Coronary artery (tissue), 2 donors: ENCODE data around the gene SEMA5A.

Source experiments
- DNase-seq: peaks from one replicate; pipeline ENCODE4 v3.0.0-alpha.2; 2017; ENCODE audit warnings: low spot score
- H3K27ac ChIP-seq, 2 donors: fragments of 200-600 bp; sonication (generic); one replicate each; pipeline ENCODE4 v1.5.1; 2016 to 2019
- H3K4me3 ChIP-seq: fragments of 200-600 bp; sonication (generic); 2 replicates; pipeline ENCODE4 v1.5.1; 2016; ENCODE audit warnings: mild to moderate bottlenecking, moderate library complexity
- TF ChIP-seq, protein P1 (sequence below): fragments of 200-600 bp; sonication (generic); IDR thresholded peaks from one replicate; pipeline ENCODE4 v1.5.1; 2019; ENCODE audit warnings: antibody characterized with exemption

SEMA5A gene

DNA sequence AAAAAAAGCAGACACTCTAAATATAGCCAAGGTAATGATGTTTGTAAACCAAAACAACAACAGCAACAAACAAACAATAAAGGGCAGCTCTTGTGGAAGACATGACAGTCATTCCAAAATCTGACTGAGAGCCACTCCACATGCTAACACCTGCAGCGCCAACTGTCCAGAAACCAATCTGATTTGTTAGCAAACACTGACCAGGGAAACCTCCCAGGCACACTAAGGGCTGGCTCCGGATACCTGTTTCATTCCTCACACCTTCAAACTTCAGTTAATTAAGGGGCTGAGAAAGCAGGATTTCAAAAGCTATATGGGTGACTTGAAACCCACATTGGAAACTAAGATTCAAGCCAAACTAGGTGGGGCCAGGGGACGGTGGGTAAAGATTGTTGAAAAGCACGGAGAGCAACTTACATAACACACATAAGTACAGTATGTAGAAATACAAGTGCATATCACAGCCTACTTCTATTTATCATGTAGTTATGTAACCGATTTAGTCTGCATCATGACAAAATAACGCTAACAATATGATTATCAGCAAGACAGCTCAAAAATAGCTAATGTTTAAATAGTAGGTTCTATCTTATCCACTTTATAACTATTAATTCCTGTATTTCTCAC, 203.6 kb downstream of the SEMA5A start:
- Histone ChIP-seq H3K4me3 (no peak overlapping the region), H3K27ac (no peak overlapping the region)
- no peak for DNase-seq
- TF ChIP-seq, protein P1, sequence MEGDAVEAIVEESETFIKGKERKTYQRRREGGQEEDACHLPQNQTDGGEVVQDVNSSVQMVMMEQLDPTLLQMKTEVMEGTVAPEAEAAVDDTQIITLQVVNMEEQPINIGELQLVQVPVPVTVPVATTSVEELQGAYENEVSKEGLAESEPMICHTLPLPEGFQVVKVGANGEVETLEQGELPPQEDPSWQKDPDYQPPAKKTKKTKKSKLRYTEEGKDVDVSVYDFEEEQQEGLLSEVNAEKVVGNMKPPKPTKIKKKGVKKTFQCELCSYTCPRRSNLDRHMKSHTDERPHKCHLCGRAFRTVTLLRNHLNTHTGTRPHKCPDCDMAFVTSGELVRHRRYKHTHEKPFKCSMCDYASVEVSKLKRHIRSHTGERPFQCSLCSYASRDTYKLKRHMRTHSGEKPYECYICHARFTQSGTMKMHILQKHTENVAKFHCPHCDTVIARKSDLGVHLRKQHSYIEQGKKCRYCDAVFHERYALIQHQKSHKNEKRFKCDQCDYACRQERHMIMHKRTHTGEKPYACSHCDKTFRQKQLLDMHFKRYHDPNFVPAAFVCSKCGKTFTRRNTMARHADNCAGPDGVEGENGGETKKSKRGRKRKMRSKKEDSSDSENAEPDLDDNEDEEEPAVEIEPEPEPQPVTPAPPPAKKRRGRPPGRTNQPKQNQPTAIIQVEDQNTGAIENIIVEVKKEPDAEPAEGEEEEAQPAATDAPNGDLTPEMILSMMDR, result no peak

DNA sequence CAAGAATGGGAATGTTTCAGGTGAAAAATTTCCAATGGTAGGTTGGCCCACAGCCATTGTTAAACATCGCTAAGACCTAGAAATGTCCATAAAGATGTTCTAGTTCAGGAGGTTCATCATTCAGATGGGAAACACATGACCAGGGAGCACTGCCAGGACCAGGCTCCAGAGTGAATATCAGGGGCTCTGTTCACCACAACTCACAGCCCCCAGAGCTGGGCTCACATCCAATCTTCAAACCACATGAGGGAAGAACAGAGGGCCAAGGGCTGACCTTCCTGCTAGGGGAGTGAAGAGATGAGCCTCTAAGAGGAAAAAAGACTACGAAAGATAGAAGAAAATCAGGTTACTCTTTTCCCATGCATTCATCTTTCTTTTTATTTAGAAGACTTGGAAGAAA, 205.8 kb downstream of the SEMA5A start:
- no peak overlapping the region for H3K27ac ChIP-seq
- H3K4me3 ChIP-seq, result no peak overlapping the region
- TF ChIP-seq, protein P1, result no peak
- no peak for DNase-seq

DNA sequence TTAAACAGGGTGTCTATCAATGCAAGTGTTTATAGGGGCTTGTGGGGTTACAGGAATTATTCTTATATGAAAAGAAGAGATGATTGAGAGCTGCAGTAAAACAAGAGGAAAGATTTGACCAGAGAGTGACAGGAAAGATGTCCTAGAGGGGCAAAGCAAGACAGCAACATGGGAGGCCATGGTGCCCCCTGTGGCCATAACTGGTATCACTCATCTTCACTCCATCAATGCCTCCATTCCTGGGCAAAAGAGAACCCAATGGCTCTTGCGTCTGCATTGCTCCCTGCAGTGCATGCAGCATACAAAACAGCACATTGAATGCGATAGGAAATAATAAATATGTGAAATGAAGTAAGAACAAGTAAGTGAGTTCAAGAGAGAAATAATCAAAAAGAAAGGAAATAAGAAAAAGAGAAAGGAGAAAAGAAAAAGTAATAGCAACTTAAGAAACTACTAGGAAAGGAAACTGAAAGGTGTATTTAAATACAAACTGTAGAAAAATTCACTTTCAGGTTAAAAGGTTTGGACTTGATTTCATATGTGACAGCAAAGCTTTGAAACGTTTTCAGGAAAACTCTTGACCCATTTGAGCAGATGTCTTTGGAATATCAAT, 206.6 kb downstream of the SEMA5A start:
- no peak overlapping the region for H3K4me3 ChIP-seq
- no peak for DNase-seq
- TF ChIP-seq, protein P1, result no peak
- no peak overlapping the region for H3K27ac ChIP-seq

DNA sequence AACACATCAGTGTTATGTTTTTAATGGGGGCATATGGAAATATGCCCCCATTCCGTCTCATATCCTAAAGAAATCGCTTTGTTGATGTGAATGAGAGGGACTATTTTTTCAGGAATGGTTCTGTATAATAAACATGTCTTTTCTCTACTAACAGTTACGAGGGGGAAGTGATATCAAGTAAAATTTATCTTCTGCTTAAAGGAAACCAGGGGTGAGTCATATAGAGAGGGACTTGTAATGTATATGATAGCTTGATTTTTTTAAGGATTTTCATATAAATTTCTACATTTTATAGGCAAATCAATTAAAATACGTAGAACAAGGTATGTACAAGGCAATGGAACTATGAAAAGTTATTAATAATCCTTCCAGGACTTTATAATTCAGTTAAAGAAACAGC, 207.1 kb downstream of the SEMA5A start:
- TF ChIP-seq, protein P1, result no peak
- H3K4me3 ChIP-seq, result no peak overlapping the region

DNA sequence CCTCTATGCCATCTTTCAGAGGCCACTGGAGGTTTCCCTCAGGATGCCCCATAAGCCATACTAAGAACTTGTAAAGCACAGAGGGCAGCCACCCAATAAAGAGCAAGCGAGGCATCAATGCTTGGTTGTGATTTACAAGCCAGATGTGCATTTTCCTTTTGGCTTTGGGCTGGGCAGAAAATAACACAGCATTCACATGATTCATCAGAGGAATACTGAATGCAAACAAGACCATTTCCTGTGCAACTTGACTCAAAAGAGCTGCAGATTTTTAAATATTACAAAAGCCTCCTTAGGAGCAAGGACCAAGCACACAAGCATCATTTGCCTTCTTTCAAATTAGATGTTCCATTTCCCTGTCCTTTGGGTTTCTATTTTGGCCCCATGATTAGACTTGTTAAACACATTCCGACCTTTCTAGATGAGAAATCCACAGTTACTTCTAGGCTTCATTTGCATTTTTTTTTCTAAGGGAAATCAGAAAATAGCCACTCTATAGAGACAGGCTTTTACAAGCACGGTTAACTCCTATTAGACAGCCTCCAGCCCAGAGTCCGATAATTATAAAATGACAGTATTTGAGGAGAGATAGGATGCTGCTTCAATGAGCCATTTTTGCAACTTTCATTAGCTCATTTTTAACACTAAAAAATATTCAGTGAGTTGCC, 207.8 kb downstream of the SEMA5A start:
- TF ChIP-seq, protein P1, result no peak
- no peak for DNase-seq
- Histone ChIP-seq H3K27ac (no peak overlapping the region), H3K4me3 (no peak overlapping the region)

More for the DNA sequence above, 207.1 kb downstream of the SEMA5A start:
- no peak for DNase-seq
- H3K27ac ChIP-seq, result no peak overlapping the region

DNA sequence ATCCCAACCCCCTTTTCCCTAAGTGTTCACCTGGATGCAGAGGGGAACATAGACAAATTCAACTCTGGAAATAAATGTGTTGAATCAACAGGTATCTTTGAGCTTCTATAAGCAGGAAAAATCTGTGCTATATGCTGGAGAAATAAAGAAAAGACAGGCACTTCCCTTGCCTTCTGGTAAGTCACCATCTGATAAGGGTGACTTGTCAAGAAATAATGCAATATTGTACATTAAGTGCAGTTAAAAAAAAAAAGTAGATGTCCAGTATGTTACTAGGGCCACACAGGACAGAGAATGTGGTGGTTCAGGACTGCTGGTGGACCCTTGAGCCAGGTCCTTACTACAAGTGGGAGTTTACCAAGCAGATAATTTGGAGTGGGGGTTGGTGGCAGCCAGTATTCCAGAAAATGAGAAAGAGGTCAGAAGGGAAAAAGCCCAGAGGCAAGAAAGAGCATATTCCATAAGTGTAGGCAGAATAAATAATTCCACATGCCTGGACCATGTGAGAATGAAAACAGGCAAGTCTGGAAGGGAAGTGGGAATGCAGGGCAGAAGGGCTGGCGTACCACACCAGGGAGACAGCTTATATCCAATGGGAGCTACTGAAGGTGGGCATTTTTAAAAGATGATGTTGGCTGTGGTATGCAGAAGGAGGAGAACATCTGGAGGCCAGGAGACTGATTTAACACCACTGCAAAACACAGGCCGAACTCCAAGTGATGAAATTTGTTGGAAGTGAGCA, 209.9 kb downstream of the SEMA5A start:
- H3K27ac ChIP-seq, result no peak overlapping the region
- DNase-seq, result no peak
- TF ChIP-seq, protein P1, result no peak
- no peak overlapping the region for H3K4me3 ChIP-seq
